Stimulated activated CD4-positive, alpha-beta T cell treated with anti-CD3 and anti-CD28 coated beads, Interleukin-4, amount 100 ng/mL, for 1 hour (primary cell): ENCODE measurements around the gene ADK.
"Not testable (repeated sequence)": the region's sequence is repeated elsewhere in the genome, so short reads cannot be mapped to it uniquely, and the experiment has no call there.

ENCODE experiments used
- DNase-seq: peaks from one replicate; pipeline ENCODE4 v3.0.0-alpha.2; 2020

The ADK gene

GRCh38 chr10:74434547-74434946 lies 283.5 kb downstream of the ADK start:
- DNase-seq, result no peak

GRCh38 chr10:74436523-74437170 lies 285.6 kb downstream of the ADK start:
- DNase-seq, result no peak

- DNase-seq, result no peak
Observed at GRCh38 chr10:74437822-74438221, 286.8 kb downstream of the ADK start.

- DNase-seq, result no peak
Observed at GRCh38 chr10:74439213-74439612, 288.2 kb downstream of the ADK start.

- DNase-seq, result no peak
Observed at GRCh38 chr10:74445493-74445892, 294.5 kb downstream of the ADK start.

- no peak for DNase-seq
Observed at GRCh38 chr10:74450602-74451001, 299.6 kb downstream of the ADK start.

- no peak for DNase-seq
Observed at GRCh38 chr10:74451127-74451829, 300.3 kb downstream of the ADK start.

- no peak for DNase-seq
Observed at GRCh38 chr10:74453169-74453568, 302.1 kb downstream of the ADK start.

GRCh38 chr10:74457478-74457877 lies 306.5 kb downstream of the ADK start:
- DNase-seq, result not testable (repeated sequence)

- no peak for DNase-seq
Observed at GRCh38 chr10:74460812-74461211, 309.8 kb downstream of the ADK start.

- no peak for DNase-seq
Observed at GRCh38 chr10:74474022-74474713, 323.1 kb downstream of the ADK start.

GRCh38 chr10:74476162-74476706 lies 325.2 kb downstream of the ADK start:
- DNase-seq, result not testable (repeated sequence)

GRCh38 chr10:74480778-74481177 lies 329.8 kb downstream of the ADK start:
- DNase-seq, result no peak

GRCh38 chr10:74483356-74483755 lies 332.3 kb downstream of the ADK start:
- no peak for DNase-seq

GRCh38 chr10:74485283-74485682 lies 334.3 kb downstream of the ADK start:
- DNase-seq, result no peak

GRCh38 chr10:74486659-74487058 lies 335.6 kb downstream of the ADK start:
- no peak for DNase-seq

GRCh38 chr10:74488907-74489306 lies 337.9 kb downstream of the ADK start:
- DNase-seq, result no peak

GRCh38 chr10:74490551-74490950 lies 339.5 kb downstream of the ADK start:
- no peak for DNase-seq

GRCh38 chr10:74491014-74491413 lies 340.0 kb downstream of the ADK start:
- no peak for DNase-seq

- not testable (repeated sequence) for DNase-seq
Observed at GRCh38 chr10:74496276-74496675, 345.3 kb downstream of the ADK start.

- DNase-seq, result not testable (repeated sequence)
Observed at GRCh38 chr10:74498664-74499063, 347.6 kb downstream of the ADK start.

GRCh38 chr10:74500026-74500704 lies 349.1 kb downstream of the ADK start:
- DNase-seq, result no peak

GRCh38 chr10:74500816-74501215 lies 349.8 kb downstream of the ADK start:
- DNase-seq, result no peak
